HCT116 (cell line): ENCODE results near the gene LIPA. TPM values are rescaled to one million over a fixed set of nuclear protein-coding genes. Genes with fewer than 3 reads are reported as not detected.

Source experiments
- ATAC-seq: fragments of 200-7000 bp; cut with Tn5 transposase; 2 replicates; pipeline ENCODE4 v1.9.1; 2020; ENCODE audit warnings: mild to moderate bottlenecking, moderate library complexity
- BruUV-seq: library from RNA; stranded (reverse); fragments of 400-500 nt; replicated peaks from 2 replicates; lab custom pipeline; 2021; lab: Mats Ljungman, UMichigan
- CTCF ChIA-PET: fragments of 300-600 bp; sonication (Branson Sonifier 250); formaldehyde crosslinking; loops from one replicate; lab custom pipeline; 2021; ENCODE audit warnings: antibody characterized with exemption; lab: Charles Lee
- POLR2A ChIA-PET: fragments of 300-600, 350-600 bp; sonication (Branson Sonifier 250); formaldehyde crosslinking; loops from one replicate; lab custom pipeline; 2021; ENCODE audit warnings: antibody characterized with exemption; lab: Charles Lee
- RAD21 ChIA-PET, 2 experiments: fragments of 300-600 bp; sonication (Branson Sonifier 250); formaldehyde crosslinking; loops; one replicate each; lab custom pipeline; 2023; ENCODE audit warnings: low total read pairs in 2 of 2; ENCODE audit not compliant: uncharacterized antibody in 2 of 2, unreplicated experiment in 2 of 2, low non-redundant PET in 1 of 2; lab: Charles Lee
- DNase-seq: peaks from one replicate; pipeline ENCODE4 v3.0.0-alpha.2; 2010; ENCODE audit warnings: low read depth, low spot score
- H2AFZ ChIP-seq: fragments of 200-600 bp; shearing (Covaris generic), sonication (generic); 2 replicates; pipeline ENCODE4 v1.6.1; 2017; ENCODE audit warnings: low read depth, mixed run types, mixed read lengths, antibody characterized with exemption, low read length; ENCODE audit not compliant: poor library complexity, severe bottlenecking
- H3K27ac ChIP-seq: 2 replicates; pipeline ENCODE4 v1.5.1; 2012; ENCODE audit warnings: low read depth, low read length
- H3K27me3 ChIP-seq: fragments of 200-600 bp; sonication (generic); 2 replicates; pipeline ENCODE4 v1.6.1; 2016; ENCODE audit warnings: mixed run types, low read length, mixed read lengths; ENCODE audit not compliant: insufficient read depth
- H3K36me3 ChIP-seq, 2 experiments: fragments of 200-500 bp in 1 of 2; fragments of 200-600 bp in 1 of 2; sonication (Bioruptor generic) in 1 of 2; sonication (generic) in 1 of 2; 2 replicates each; pipeline versions ENCODE4 v1.5.1 to v1.6.1; 2014 to 2016; ENCODE audit warnings: low read length in 2 of 2, inconsistent platforms in 1 of 2, mixed read lengths in 1 of 2, mixed run types in 1 of 2; ENCODE audit not compliant: insufficient read depth in 2 of 2, control insufficient read depth in 1 of 2
- H3K4me1 ChIP-seq, 2 experiments: fragments of 200-600 bp in 1 of 2; sonication (generic) in 1 of 2; 2 replicates each; pipeline versions ENCODE4 v1.5.1 to v1.6.1; 2012 to 2017; ENCODE audit warnings: low read length in 2 of 2, inconsistent platforms in 1 of 2, mild to moderate bottlenecking in 1 of 2, mixed read lengths in 1 of 2, mixed run types in 1 of 2, moderate library complexity in 1 of 2; ENCODE audit not compliant: insufficient read depth in 2 of 2, control insufficient read depth in 1 of 2
- H3K4me2 ChIP-seq: fragments of 200-600 bp; sonication (generic); 2 replicates; pipeline ENCODE4 v1.6.1; 2017; ENCODE audit warnings: mixed run types, low read length, mixed read lengths
- H3K4me3 ChIP-seq, 2 experiments: fragments of 200-600 bp in 1 of 2; sonication (generic) in 1 of 2; replicated peaks in 1 of 2; 2 replicates each; pipeline ENCODE4 v1.5.1; 2011 to 2016; ENCODE audit warnings: low read length in 2 of 2, control low read depth in 1 of 2, low read depth in 1 of 2, mild to moderate bottlenecking in 1 of 2, mixed read lengths in 1 of 2, mixed run types in 1 of 2
- H3K79me2 ChIP-seq: fragments of 200-600 bp; sonication (generic); 2 replicates; pipeline ENCODE4 v1.6.1; 2017; ENCODE audit warnings: mild to moderate bottlenecking, mixed run types, low read length, moderate library complexity, mixed read lengths; ENCODE audit not compliant: insufficient read depth
- H3K9ac ChIP-seq: fragments of 200-600 bp; sonication (generic); 2 replicates; pipeline ENCODE4 v1.6.1; 2016; ENCODE audit warnings: low read length, mixed read lengths
- H3K9me2 ChIP-seq: fragments of 200-600 bp; sonication (generic), shearing (Covaris generic); 2 replicates; pipeline ENCODE4 v1.6.1; 2017; ENCODE audit warnings: mixed run types, mild to moderate bottlenecking, moderate library complexity; ENCODE audit not compliant: insufficient read depth
- H3K9me3 ChIP-seq, 2 experiments: fragments of 200-500 bp in 1 of 2; fragments of 200-600 bp in 1 of 2; sonication (Bioruptor generic) in 1 of 2; sonication (generic) in 1 of 2; 2 replicates each; pipeline ENCODE4 v1.6.1; 2014 to 2017; ENCODE audit warnings: low read length in 2 of 2, mixed read lengths in 2 of 2, inconsistent platforms in 1 of 2, low read depth in 1 of 2, mild to moderate bottlenecking in 1 of 2, mixed run types in 1 of 2, moderate library complexity in 1 of 2; ENCODE audit not compliant: control insufficient read depth in 1 of 2, insufficient read depth in 1 of 2
- H4K20me1 ChIP-seq: fragments of 200-600 bp; sonication (generic), shearing (Covaris generic); 2 replicates; pipeline ENCODE4 v1.6.1; 2017; ENCODE audit warnings: mixed run types, mild to moderate bottlenecking, moderate library complexity; ENCODE audit not compliant: insufficient read depth
- ATF3 ChIP-seq: IDR thresholded peaks from 2 replicates; pipeline ENCODE4 v1.6.1; 2012
- CBX3 ChIP-seq: IDR thresholded peaks from 2 replicates; pipeline ENCODE4 v1.6.1; 2012; ENCODE audit warnings: low read depth
- CEBPB ChIP-seq: IDR thresholded peaks from 2 replicates; pipeline ENCODE4 v1.6.1; 2012; ENCODE audit warnings: low read depth
- EGR1 ChIP-seq: IDR thresholded peaks from 2 replicates; pipeline ENCODE4 v1.6.1; 2012; ENCODE audit warnings: low read depth
- ELF1 ChIP-seq: IDR thresholded peaks from 2 replicates; pipeline ENCODE4 v1.6.1; 2012; ENCODE audit warnings: low read depth, borderline replicate concordance
- EZH2phosphoT487 ChIP-seq: fragments of 200-600 bp; IDR thresholded peaks from 2 replicates; pipeline ENCODE4 v1.6.1; 2018; ENCODE audit warnings: antibody characterized with exemption, borderline replicate concordance
- JUND ChIP-seq: IDR thresholded peaks from 2 replicates; pipeline ENCODE4 v1.6.1; 2012
- MAX ChIP-seq: IDR thresholded peaks from 2 replicates; pipeline ENCODE4 v1.6.1; 2012
- POLR2A ChIP-seq: IDR thresholded peaks from 2 replicates; pipeline ENCODE4 v1.7.0; 2011; ENCODE audit warnings: borderline replicate concordance; ENCODE audit not compliant: insufficient read depth, insufficient read length; ENCODE audit errors: extremely low read depth
- POLR2AphosphoS5 ChIP-seq: IDR thresholded peaks from 2 replicates; pipeline ENCODE4 v1.6.1; 2011; ENCODE audit warnings: mild to moderate bottlenecking, low read depth, low read length, moderate library complexity
- RAD21 ChIP-seq: IDR thresholded peaks from 2 replicates; pipeline ENCODE4 v1.6.1; 2012; ENCODE audit warnings: low read depth, mild to moderate bottlenecking
- SP1 ChIP-seq: IDR thresholded peaks from 2 replicates; pipeline ENCODE4 v1.6.1; 2012; ENCODE audit warnings: low read depth
- SRF ChIP-seq: IDR thresholded peaks from 2 replicates; pipeline ENCODE4 v1.6.1; 2012; ENCODE audit warnings: low read depth
- YY1 ChIP-seq: IDR thresholded peaks from 2 replicates; pipeline ENCODE4 v1.6.1; 2011; ENCODE audit warnings: low read length, low read depth, moderate library complexity, mild to moderate bottlenecking; ENCODE audit not compliant: insufficient replicate concordance; ENCODE audit errors: extremely low read depth
- ZBTB33 ChIP-seq: IDR thresholded peaks from 2 replicates; pipeline ENCODE4 v1.6.1; 2011; ENCODE audit warnings: mild to moderate bottlenecking, low read length, moderate library complexity; ENCODE audit not compliant: insufficient replicate concordance; ENCODE audit errors: extremely low read depth
- ZNF274 ChIP-seq: fragments of 200-500 bp; sonication (Bioruptor generic); IDR thresholded peaks from 2 replicates; pipeline ENCODE4 v1.6.1; 2014; ENCODE audit warnings: mild to moderate bottlenecking, low read depth, low read length, inconsistent platforms
- intact Hi-C: fragments of 100-400 bp; cut with micrococcal nuclease; formaldehyde crosslinking; loops from 2 replicates; pipeline ENCODE4 v1.10.0; 2022
- total RNA-seq: library from RNA; stranded (reverse); gene quantifications from one replicate; pipeline ENCODE4 v1.2.1, GENCODE V29; 2021; ENCODE audit not compliant: unreplicated experiment

The LIPA gene
- total RNA-seq, 1 experiment from 2014 or later, result 27.1 TPM

GRCh38 chr10:89167915-89168314, 83.7 kb downstream of the LIPA start:
- Histone ChIP-seq H3K4me1 (no peaks in the 10 kb centered on the region), H3K4me2 (no peak overlapping the region), H3K27me3 (no peaks in the 10 kb centered on the region), H3K4me3 (no peak overlapping the region), H2AFZ (no peak overlapping the region), H3K27ac (no peak overlapping the region), H3K79me2 (no peaks in the 10 kb centered on the region)
- intact Hi-C loops, result no loop called here
- no peak for TF ChIP-seq YY1
- no peak for TF ChIP-seq EGR1
- no peak for TF ChIP-seq POLR2AphosphoS5
- TF ChIP-seq CEBPB, result no peak
- TF ChIP-seq POLR2A, result no peak
- no peak for TF ChIP-seq ZNF274
- TF ChIP-seq CBX3, result no peak
- TF ChIP-seq ELF1, result no peak
- TF ChIP-seq ATF3, result no peak
- TF ChIP-seq MAX, result no peak
- no peak for TF ChIP-seq EZH2phosphoT487
- no peak for TF ChIP-seq JUND
- no peak for TF ChIP-seq RAD21
- TF ChIP-seq ZBTB33, result no peak
- no peak for TF ChIP-seq SP1
- no peak for TF ChIP-seq SRF
- TF ChIP-seq, all 23 proteins: peak for 0
- no TSS peak for BruUV-seq
- no peak overlapping the region for H3K9ac ChIP-seq
- no peaks in the 10 kb centered on the region for H3K9me2 ChIP-seq
- ChIA-PET POLR2A (no interaction called here), RAD21 (no interaction called here), CTCF (no interaction called here)
- H4K20me1 ChIP-seq, result no peaks in the 10 kb centered on the region
- no peaks in the 10 kb centered on the region for H3K9me3 ChIP-seq
- no peak for DNase-seq
- ATAC-seq, result no peak
- H3K36me3 ChIP-seq, result no peaks in the 10 kb centered on the region
